Measurements from ENCODE around the gene TRERF1. TPM values are rescaled to one million over a fixed set of nuclear protein-coding genes. Genes with fewer than 3 reads are reported as not detected.
A peak's percentile ranks its signal among the peaks of the same experiment; 100 is the strongest.

TRERF1 gene
- total RNA-seq, 6 experiments from 2014 or later: 0.29 to 1.2 (median 0.60) TPM

- H3K9me3 ChIP-seq: no peaks in the 10 kb centered on the region
- intact Hi-C loops (cut with DNase I): no loop called here
- peak; percentile 12 to 76 (median 48) for ATAC-seq
- no peaks in the 10 kb centered on the region for H3K36me3 ChIP-seq
- 63% methylated on average over 7 of the region's 9 CpGs for WGBS (ENCODE audit: insufficient coverage, low coverage, low lambda C conversion rate, missing lambda C conversion rate)
- peak in 2 of 3 donors; percentile 76 to 77 for DNase-seq
- no peak overlapping the region for H3K4me3 ChIP-seq
- peaks cover 0 to 21% (median 4%) of the 10 kb centered on the region in 4 donors for H3K4me1 ChIP-seq
- TF ChIP-seq CTCF (IDR thresholded peaks at IDR 0.05) (no peak), POLR2A (IDR thresholded peaks at IDR 0.05) (no peak)
- no peak overlapping the region for H3K27ac ChIP-seq
- no peaks in the 10 kb centered on the region for H3K27me3 ChIP-seq
These were observed 197.2 kb downstream of the TRERF1 start for GRCh38 chr6:42254505-42254904.

- TF ChIP-seq POLR2A (IDR thresholded peaks at IDR 0.05) (no peak), CTCF (IDR thresholded peaks at IDR 0.05) (no peak)
- ATAC-seq (peak; percentile 82 to 92 (median 86)), DNase-seq (peak; percentile 72 to 87 (median 86))
- H3K36me3 ChIP-seq: no peaks in the 10 kb centered on the region
- peaks cover 0 to 21% (median 4%) of the 10 kb centered on the region in 4 donors for H3K4me1 ChIP-seq
- H3K4me3 ChIP-seq: no peak overlapping the region
- H3K27ac ChIP-seq: peak overlapping the region in 2 of 3 donors; percentile 17 to 48
- H3K27me3 ChIP-seq: no peaks in the 10 kb centered on the region
- WGBS (ENCODE audit: insufficient coverage, low coverage, low lambda C conversion rate, missing lambda C conversion rate): 8% methylated on average over 4 of the region's 9 CpGs
- intact Hi-C loops (cut with DNase I): no loop called here
- H3K9me3 ChIP-seq: no peaks in the 10 kb centered on the region
These were observed 199.7 kb downstream of the TRERF1 start for GRCh38 chr6:42251911-42252637.

- no peaks in the 10 kb centered on the region for H3K36me3 ChIP-seq
- H3K27me3 ChIP-seq: no peaks in the 10 kb centered on the region
- intact Hi-C loops (cut with DNase I): no loop called here
- WGBS (ENCODE audit: insufficient coverage, low coverage, low lambda C conversion rate, missing lambda C conversion rate): 50% methylated on average over 1 of the region's 1 CpG
- no peak for TF ChIP-seq POLR2A (IDR thresholded peaks at IDR 0.05)
- TF ChIP-seq CTCF (IDR thresholded peaks at IDR 0.05): no peak
- H3K9me3 ChIP-seq: no peaks in the 10 kb centered on the region
- DNase-seq (no peak), ATAC-seq (peak in 1 of 4 donors; percentile 5)
- H3K4me3 ChIP-seq: no peak overlapping the region
- no peak overlapping the region for H3K27ac ChIP-seq
- peaks cover 0 to 21% (median 4%) of the 10 kb centered on the region in 4 donors for H3K4me1 ChIP-seq
These were observed 200.2 kb downstream of the TRERF1 start for GRCh38 chr6:42251500-42251899.

GRCh38 chr6:42250274-42250931, 201.3 kb downstream of the TRERF1 start:
- no peak overlapping the region for H3K4me3 ChIP-seq
- peaks cover 0 to 21% (median 4%) of the 10 kb centered on the region in 4 donors for H3K4me1 ChIP-seq
- H3K36me3 ChIP-seq: no peaks in the 10 kb centered on the region
- DNase-seq (no peak), ATAC-seq (no peak)
- no peaks in the 10 kb centered on the region for H3K27me3 ChIP-seq
- no peak overlapping the region for H3K27ac ChIP-seq
- no peaks in the 10 kb centered on the region for H3K9me3 ChIP-seq
- 69% methylated on average over 10 of the region's 10 CpGs for WGBS (ENCODE audit: insufficient coverage, low coverage, low lambda C conversion rate, missing lambda C conversion rate)
- intact Hi-C loops (cut with DNase I): no loop called here
- TF ChIP-seq POLR2A (IDR thresholded peaks at IDR 0.05) (no peak), CTCF (IDR thresholded peaks at IDR 0.05) (no peak)
